SKM-1 treated with dmso at 0.1 percent for 144 hours (cell line): ENCODE measurements around the gene CADPS.

Source experiments
- DNase-seq: peaks from one replicate; lab custom pipeline; 2025; ENCODE audit not compliant: unreplicated experiment; lab: John Stamatoyannopoulos, UW

Gene CADPS

GRCh38 chr3:62525281-62525680 lies 349.9 kb downstream of the CADPS start:
- DNase-seq = no peak

GRCh38 chr3:62523672-62524071 lies 351.5 kb downstream of the CADPS start:
- DNase-seq = no peak

GRCh38 chr3:62521464-62522105 lies 353.6 kb downstream of the CADPS start:
- DNase-seq = no peak

- no peak for DNase-seq
Measured at GRCh38 chr3:62503516-62503915, 371.7 kb downstream of the CADPS start.

GRCh38 chr3:62502315-62503300 lies 372.6 kb downstream of the CADPS start:
- DNase-seq = no peak

- DNase-seq = no peak
Measured at GRCh38 chr3:62501289-62501668, 373.9 kb downstream of the CADPS start.

GRCh38 chr3:62500556-62501288 lies 374.5 kb downstream of the CADPS start:
- no peak for DNase-seq

- no peak for DNase-seq
Measured at GRCh38 chr3:62497156-62497555, 378.1 kb downstream of the CADPS start.

GRCh38 chr3:62496503-62496902 lies 378.7 kb downstream of the CADPS start:
- DNase-seq = no peak

- no peak for DNase-seq
Measured at GRCh38 chr3:62493109-62493801, 382.0 kb downstream of the CADPS start.

- no peak for DNase-seq
Measured at GRCh38 chr3:62482961-62483360, 392.3 kb downstream of the CADPS start.

GRCh38 chr3:62481962-62482361 lies 393.3 kb downstream of the CADPS start:
- DNase-seq = no peak

- DNase-seq = no peak
Measured at GRCh38 chr3:62480056-62480455, 395.2 kb downstream of the CADPS start.

GRCh38 chr3:62479326-62479725 lies 395.9 kb downstream of the CADPS start:
- DNase-seq = no peak

- DNase-seq = no peak
Measured at GRCh38 chr3:62475306-62475705, 399.9 kb downstream of the CADPS start.

- DNase-seq = no peak
Measured at GRCh38 chr3:62467966-62468722, 407.1 kb downstream of the CADPS start.

- no peak for DNase-seq
Measured at GRCh38 chr3:62462788-62463187, 412.4 kb downstream of the CADPS start.

GRCh38 chr3:62462104-62462762 lies 413.0 kb downstream of the CADPS start:
- no peak for DNase-seq

- no peak for DNase-seq
Measured at GRCh38 chr3:62454916-62455315, 420.3 kb downstream of the CADPS start.

GRCh38 chr3:62453448-62453847 lies 421.8 kb downstream of the CADPS start:
- no peak for DNase-seq
